SK-N-SH (cell line): ENCODE data around the gene ATP6V1D. TPM values are rescaled to one million over a fixed set of nuclear protein-coding genes. Genes with fewer than 3 reads are reported as not detected.
"Not testable (repeated sequence)": the region's sequence is repeated elsewhere in the genome, so short reads cannot be mapped to it uniquely, and the experiment has no call there.

Experiments
- CTCF ChIA-PET: fragments of 300-600, 350-600 bp; formaldehyde crosslinking; extraction: SDS; loops from one replicate; lab custom pipeline; 2021; lab: Yijun Ruan, JAX
- POLR2A ChIA-PET: fragments of 350-600 bp; sonication (Branson Sonifier 250); formaldehyde crosslinking; extraction: SDS; loops from one replicate; lab custom pipeline; 2020; ENCODE audit warnings: antibody characterized with exemption, inconsistent platforms; lab: Yijun Ruan, JAX
- DNase-seq: peaks from one replicate; pipeline ENCODE4 v3.0.0; 2012
- H2AFZ ChIP-seq: fragments of 200-600 bp; sonication (generic); 2 replicates; pipeline ENCODE4 v1.8.1; 2016; ENCODE audit warnings: antibody characterized with exemption, mild to moderate bottlenecking, low read depth
- H3F3A ChIP-seq: fragments of 200-600 bp; sonication (generic); replicated peaks from 2 replicates; pipeline ENCODE3; 2016; ENCODE audit warnings: antibody characterized with exemption, mild to moderate bottlenecking; ENCODE audit not compliant: insufficient read depth
- H3K27ac ChIP-seq, 2 experiments: fragments of 200-500 bp in 1 of 2; fragments of 200-600 bp in 1 of 2; sonication (Bioruptor generic) in 1 of 2; sonication (generic), shearing (Covaris generic) in 1 of 2; 2 replicates each; pipeline versions ENCODE4 v1.5.1 to v1.6.1; 2014 to 2016; ENCODE audit warnings: low read depth in 2 of 2, inconsistent platforms in 1 of 2, low read length in 1 of 2, mild to moderate bottlenecking in 1 of 2, mixed read lengths in 1 of 2
- H3K27me3 ChIP-seq: fragments of 200-600 bp; sonication (generic), shearing (Covaris generic); 2 replicates; pipeline ENCODE4 v1.6.1; 2016; ENCODE audit warnings: mixed run types; ENCODE audit not compliant: insufficient read depth
- H3K36me3 ChIP-seq, 2 experiments: fragments of 200-500 bp in 1 of 2; fragments of 200-600 bp in 1 of 2; sonication (Bioruptor generic) in 1 of 2; sonication (generic) in 1 of 2; replicated peaks in 1 of 2; 2 replicates each; pipeline versions ENCODE3 to v1.5.1; 2014 to 2016; ENCODE audit warnings: low read length in 1 of 2, mild to moderate bottlenecking in 1 of 2; ENCODE audit not compliant: insufficient read depth in 2 of 2, control insufficient read depth in 1 of 2
- H3K4me1 ChIP-seq, 2 experiments: fragments of 200-500 bp in 1 of 2; fragments of 200-600 bp in 1 of 2; sonication (Bioruptor generic) in 1 of 2; sonication (generic), shearing (Covaris generic) in 1 of 2; 2 replicates each; pipeline versions ENCODE4 v1.5.1 to v1.6.1; 2014 to 2016; ENCODE audit warnings: low read depth in 1 of 2, low read length in 1 of 2, mixed run types in 1 of 2; ENCODE audit not compliant: insufficient read depth in 2 of 2, control insufficient read depth in 1 of 2
- H3K4me2 ChIP-seq: fragments of 200-600 bp; sonication (generic), shearing (Covaris generic); 2 replicates; pipeline ENCODE4 v1.6.1; 2017; ENCODE audit warnings: mixed run types
- H3K4me3 ChIP-seq, 2 experiments: fragments of 200-500 bp in 1 of 2; fragments of 200-600 bp in 1 of 2; sonication (Bioruptor generic) in 1 of 2; sonication (generic), shearing (Covaris generic) in 1 of 2; 2 replicates each; pipeline versions ENCODE4 v1.5.1 to v1.8.1; 2014 to 2016; ENCODE audit warnings: low read depth in 2 of 2, inconsistent platforms in 1 of 2, low read length in 1 of 2, mild to moderate bottlenecking in 1 of 2, mixed read lengths in 1 of 2, moderate library complexity in 1 of 2
- H3K79me2 ChIP-seq: fragments of 200-600 bp; sonication (generic); 2 replicates; pipeline ENCODE4 v1.8.1; 2017; ENCODE audit warnings: mild to moderate bottlenecking; ENCODE audit not compliant: insufficient read depth
- H3K9ac ChIP-seq: fragments of 200-600 bp; sonication (generic); 2 replicates; pipeline ENCODE4 v1.6.1; 2017; ENCODE audit warnings: mixed run types
- H3K9me2 ChIP-seq: fragments of 200-600 bp; sonication (generic); 2 replicates; pipeline ENCODE4 v1.6.1; 2017; ENCODE audit warnings: mixed run types
- H3K9me3 ChIP-seq: fragments of 200-600 bp; sonication (generic); 2 replicates; pipeline ENCODE4 v1.6.1; 2017; ENCODE audit warnings: mixed run types, mild to moderate bottlenecking, moderate library complexity
- H4K20me1 ChIP-seq: fragments of 200-600 bp; sonication (generic); 2 replicates; pipeline ENCODE4 v1.6.1; 2017; ENCODE audit warnings: mild to moderate bottlenecking, mixed run types; ENCODE audit not compliant: insufficient read depth
- CHD2 ChIP-seq: fragments of 150-350 bp; IDR thresholded peaks from 2 replicates; pipeline ENCODE4 v1.6.1; 2018; ENCODE audit warnings: low read length; ENCODE audit not compliant: partially characterized antibody
- CTCF ChIP-seq: fragments of 200-600 bp; sonication (generic); IDR thresholded peaks from 2 replicates; pipeline ENCODE4 v1.6.1; 2017; ENCODE audit warnings: antibody characterized with exemption, mild to moderate bottlenecking, moderate library complexity
- EP300 ChIP-seq, 2 experiments: IDR thresholded peaks; 2 replicates each; pipeline versions ENCODE4 v1.4.0 to v1.6.1; 2012; ENCODE audit warnings: borderline replicate concordance in 1 of 2, low read depth in 1 of 2, low read length in 1 of 2
- MAX ChIP-seq: IDR thresholded peaks from 2 replicates; pipeline ENCODE4 v1.4.0; 2012; ENCODE audit warnings: low read depth
- RAD21 ChIP-seq: IDR thresholded peaks from 2 replicates; pipeline ENCODE4 v1.6.1; 2012; ENCODE audit warnings: mild to moderate bottlenecking, low read length
- REST ChIP-seq: IDR thresholded peaks from 2 replicates; pipeline ENCODE4 v1.6.1; 2012; ENCODE audit warnings: mild to moderate bottlenecking, low read depth, low read length, moderate library complexity
- TEAD4 ChIP-seq: IDR thresholded peaks from 2 replicates; pipeline ENCODE4 v1.4.0; 2012; ENCODE audit warnings: mild to moderate bottlenecking, borderline replicate concordance; ENCODE audit not compliant: insufficient read depth
- ZBTB33 ChIP-seq: IDR thresholded peaks from 2 replicates; pipeline ENCODE4 v1.4.0; 2012; ENCODE audit warnings: low read depth, borderline replicate concordance
- WGBS: methylation state at CpG from one replicate; pipeline ENCODE4 v1.1.6; 2017; ENCODE audit warnings: low lambda C conversion rate; 5-methylcytosine and 5-hydroxymethylcytosine counted together
- polyA plus RNA-seq, 3 experiments: library from polyadenylated mRNA; depleted of rRNA; stranded (reverse); fragments of >200 nt; gene quantifications; 2 replicates each; pipeline ENCODE4 v1.2.3, GENCODE V29; 2012

Gene ATP6V1D
- polyA plus RNA-seq, 1 of the 3 experiments (the other 2 are of a cell fraction) = 39.2 TPM

- 89% methylated on average over 4 of the region's 4 CpGs for WGBS
- Histone ChIP-seq H3K27me3 (no peaks in the 10 kb centered on the region), H3K4me3 (no peak overlapping the region), H3K36me3 (peaks cover 36 to 65% of the 10 kb centered on the region in 2 experiments), H3K4me2 (no peak overlapping the region), H3K79me2 (no peaks in the 10 kb centered on the region), H3F3A (peaks cover 17% of the 10 kb centered on the region), H3K27ac (no peak overlapping the region), H3K9ac (no peak overlapping the region), H2AFZ (no peak overlapping the region), H3K4me1 (no peaks in the 10 kb centered on the region), H3K9me3 (no peaks in the 10 kb centered on the region), H3K9me2 (no peaks in the 10 kb centered on the region), H4K20me1 (no peaks in the 10 kb centered on the region)
- no peak for DNase-seq
- no peak for TF ChIP-seq EP300 (IDR thresholded peaks at IDR 0.05; ENCODE audit: borderline replicate concordance in 1 of 2, low read depth in 1 of 2, low read length in 1 of 2)
- CTCF ChIA-PET = no interaction called here
- POLR2A ChIA-PET = no interaction called here
Observed at GRCh38 chr14:67343601-67344230, 15.9 kb downstream of the ATP6V1D start.

DNA sequence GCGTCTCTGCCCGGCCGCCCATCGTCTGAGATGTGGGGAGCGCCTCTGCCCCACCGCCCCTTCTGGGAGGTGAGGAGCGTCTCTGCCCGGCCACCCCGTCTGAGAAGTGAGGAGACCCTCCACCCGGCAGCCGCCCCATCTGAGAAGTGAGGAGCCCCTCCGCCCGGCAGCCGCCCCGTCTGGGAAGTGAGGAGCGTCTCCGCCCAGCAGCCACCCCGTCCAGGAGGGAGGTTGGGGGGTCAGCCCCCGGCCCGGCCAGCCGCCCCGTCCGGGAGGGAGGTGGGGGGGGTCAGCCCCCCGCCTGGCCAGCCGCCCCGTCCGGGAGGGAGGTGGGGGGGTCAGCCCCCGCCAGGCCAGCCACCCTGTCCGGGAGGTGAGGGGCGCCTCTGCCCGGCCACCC is 18.4 kb downstream of the ATP6V1D start:
- H3K9me2 ChIP-seq, H3K9ac ChIP-seq, CTCF ChIA-PET, H3K27ac ChIP-seq, H3K4me3 ChIP-seq, DNase-seq, H3K4me1 ChIP-seq, H3K79me2 ChIP-seq, H3K4me2 ChIP-seq, H3K9me3 ChIP-seq, H2AFZ ChIP-seq, H4K20me1 ChIP-seq, POLR2A ChIA-PET, H3K27me3 ChIP-seq: not testable (repeated sequence)
- 99% methylated on average over 11 of the region's 31 CpGs for WGBS
- H3F3A ChIP-seq = peaks cover 32% of the 10 kb centered on the region
- peaks cover 58 to 73% of the 10 kb centered on the region in 2 experiments for H3K36me3 ChIP-seq

DNA sequence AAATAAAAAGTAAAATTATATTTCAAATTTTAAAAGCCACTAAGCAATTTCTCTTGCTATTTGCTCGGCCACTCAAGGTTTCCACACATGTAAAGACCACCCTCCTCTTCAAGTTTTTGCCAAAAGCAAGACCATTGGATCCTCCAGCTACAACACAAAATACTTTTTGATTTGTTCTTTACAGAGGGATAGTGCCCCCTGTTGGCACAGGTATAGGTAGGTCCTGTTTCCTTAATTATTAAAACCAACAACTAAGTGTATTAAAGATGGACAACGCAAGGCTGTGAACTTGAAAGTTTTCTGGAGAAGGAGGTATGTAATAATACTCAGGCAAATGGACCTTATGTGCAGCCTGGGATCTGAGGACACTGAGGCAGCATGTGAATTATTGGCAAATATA is 23.8 kb downstream of the ATP6V1D start:
- Histone ChIP-seq H3F3A (peaks cover 33% of the 10 kb centered on the region), H3K4me1 (no peaks in the 10 kb centered on the region; a peak in 1 of 4 replicates), H3K4me2 (no peak overlapping the region), H2AFZ (no peak overlapping the region), H3K27ac (no peak overlapping the region), H3K36me3 (peaks cover 79 to 83% of the 10 kb centered on the region in 2 experiments), H3K9me3 (no peaks in the 10 kb centered on the region), H3K9me2 (no peaks in the 10 kb centered on the region), H3K9ac (no peak overlapping the region), H3K27me3 (no peaks in the 10 kb centered on the region), H3K4me3 (no peak overlapping the region), H3K79me2 (no peaks in the 10 kb centered on the region), H4K20me1 (no peaks in the 10 kb centered on the region)
- CTCF ChIA-PET = interaction anchor here (0.7 to 1.6 kb wide), 5 partner anchors 17 to 932 kb away, joined by 3 read pairs; no protein-coding TSS in a partner anchor
- TF ChIP-seq CTCF = peak; percentile 60
- no peak for TF ChIP-seq CHD2
- TF ChIP-seq RAD21 = peak; percentile 48
- no peak for TF ChIP-seq ZBTB33
- TF ChIP-seq MAX = no peak
- TF ChIP-seq REST = no peak
- TF ChIP-seq TEAD4 = no peak
- DNase-seq = peak; percentile 27
- POLR2A ChIA-PET = no interaction called here
- 86% methylated on average over 2 of the region's 2 CpGs for WGBS
